SK-N-SH (cell line): ENCODE data around the gene GRIP1. TPM values are rescaled to one million over a fixed set of nuclear protein-coding genes. Genes with fewer than 3 reads are reported as not detected.

Source experiments
- CTCF ChIA-PET: fragments of 300-600, 350-600 bp; formaldehyde crosslinking; extraction: SDS; loops from one replicate; lab custom pipeline; 2021; lab: Yijun Ruan, JAX
- POLR2A ChIA-PET: fragments of 350-600 bp; sonication (Branson Sonifier 250); formaldehyde crosslinking; extraction: SDS; loops from one replicate; lab custom pipeline; 2020; ENCODE audit warnings: antibody characterized with exemption, inconsistent platforms; lab: Yijun Ruan, JAX
- DNase-seq: peaks from one replicate; pipeline ENCODE4 v3.0.0; 2012
- H2AFZ ChIP-seq: fragments of 200-600 bp; sonication (generic); 2 replicates; pipeline ENCODE4 v1.8.1; 2016; ENCODE audit warnings: antibody characterized with exemption, mild to moderate bottlenecking, low read depth
- H3F3A ChIP-seq: fragments of 200-600 bp; sonication (generic); replicated peaks from 2 replicates; pipeline ENCODE3; 2016; ENCODE audit warnings: antibody characterized with exemption, mild to moderate bottlenecking; ENCODE audit not compliant: insufficient read depth
- H3K27ac ChIP-seq, 2 experiments: fragments of 200-500 bp in 1 of 2; fragments of 200-600 bp in 1 of 2; sonication (Bioruptor generic) in 1 of 2; sonication (generic), shearing (Covaris generic) in 1 of 2; 2 replicates each; pipeline versions ENCODE4 v1.5.1 to v1.6.1; 2014 to 2016; ENCODE audit warnings: low read depth in 2 of 2, inconsistent platforms in 1 of 2, low read length in 1 of 2, mild to moderate bottlenecking in 1 of 2, mixed read lengths in 1 of 2
- H3K27me3 ChIP-seq: fragments of 200-600 bp; sonication (generic), shearing (Covaris generic); 2 replicates; pipeline ENCODE4 v1.6.1; 2016; ENCODE audit warnings: mixed run types; ENCODE audit not compliant: insufficient read depth
- H3K36me3 ChIP-seq, 2 experiments: fragments of 200-500 bp in 1 of 2; fragments of 200-600 bp in 1 of 2; sonication (Bioruptor generic) in 1 of 2; sonication (generic) in 1 of 2; replicated peaks in 1 of 2; 2 replicates each; pipeline versions ENCODE3 to v1.5.1; 2014 to 2016; ENCODE audit warnings: low read length in 1 of 2, mild to moderate bottlenecking in 1 of 2; ENCODE audit not compliant: insufficient read depth in 2 of 2, control insufficient read depth in 1 of 2
- H3K4me1 ChIP-seq, 2 experiments: fragments of 200-500 bp in 1 of 2; fragments of 200-600 bp in 1 of 2; sonication (Bioruptor generic) in 1 of 2; sonication (generic), shearing (Covaris generic) in 1 of 2; 2 replicates each; pipeline versions ENCODE4 v1.5.1 to v1.6.1; 2014 to 2016; ENCODE audit warnings: low read depth in 1 of 2, low read length in 1 of 2, mixed run types in 1 of 2; ENCODE audit not compliant: insufficient read depth in 2 of 2, control insufficient read depth in 1 of 2
- H3K4me2 ChIP-seq: fragments of 200-600 bp; sonication (generic), shearing (Covaris generic); 2 replicates; pipeline ENCODE4 v1.6.1; 2017; ENCODE audit warnings: mixed run types
- H3K4me3 ChIP-seq, 2 experiments: fragments of 200-500 bp in 1 of 2; fragments of 200-600 bp in 1 of 2; sonication (Bioruptor generic) in 1 of 2; sonication (generic), shearing (Covaris generic) in 1 of 2; 2 replicates each; pipeline versions ENCODE4 v1.5.1 to v1.8.1; 2014 to 2016; ENCODE audit warnings: low read depth in 2 of 2, inconsistent platforms in 1 of 2, low read length in 1 of 2, mild to moderate bottlenecking in 1 of 2, mixed read lengths in 1 of 2, moderate library complexity in 1 of 2
- H3K79me2 ChIP-seq: fragments of 200-600 bp; sonication (generic); 2 replicates; pipeline ENCODE4 v1.8.1; 2017; ENCODE audit warnings: mild to moderate bottlenecking; ENCODE audit not compliant: insufficient read depth
- H3K9ac ChIP-seq: fragments of 200-600 bp; sonication (generic); 2 replicates; pipeline ENCODE4 v1.6.1; 2017; ENCODE audit warnings: mixed run types
- H3K9me2 ChIP-seq: fragments of 200-600 bp; sonication (generic); 2 replicates; pipeline ENCODE4 v1.6.1; 2017; ENCODE audit warnings: mixed run types
- H3K9me3 ChIP-seq: fragments of 200-600 bp; sonication (generic); 2 replicates; pipeline ENCODE4 v1.6.1; 2017; ENCODE audit warnings: mixed run types, mild to moderate bottlenecking, moderate library complexity
- H4K20me1 ChIP-seq: fragments of 200-600 bp; sonication (generic); 2 replicates; pipeline ENCODE4 v1.6.1; 2017; ENCODE audit warnings: mild to moderate bottlenecking, mixed run types; ENCODE audit not compliant: insufficient read depth
- CHD2 ChIP-seq: fragments of 150-350 bp; IDR thresholded peaks from 2 replicates; pipeline ENCODE4 v1.6.1; 2018; ENCODE audit warnings: low read length; ENCODE audit not compliant: partially characterized antibody
- CTCF ChIP-seq: fragments of 200-600 bp; sonication (generic); IDR thresholded peaks from 2 replicates; pipeline ENCODE4 v1.6.1; 2017; ENCODE audit warnings: antibody characterized with exemption, mild to moderate bottlenecking, moderate library complexity
- ELF1 ChIP-seq: IDR thresholded peaks from 2 replicates; pipeline ENCODE4 v1.4.0; 2012
- FOSL2 ChIP-seq: IDR thresholded peaks from 2 replicates; pipeline ENCODE4 v1.4.0; 2012; ENCODE audit warnings: low read depth, mild to moderate bottlenecking, moderate library complexity, borderline replicate concordance
- GABPA ChIP-seq: IDR thresholded peaks from 2 replicates; pipeline ENCODE4 v1.4.0; 2012; ENCODE audit warnings: low read depth, mild to moderate bottlenecking
- GATA2 ChIP-seq: sonication (generic); formaldehyde crosslinking; IDR thresholded peaks from 2 replicates; pipeline ENCODE4 v1.5.0; 2020; ENCODE audit warnings: mild to moderate bottlenecking, missing genetic modification reagents
- IRF3 ChIP-seq: fragments of 150-350 bp; IDR thresholded peaks from 2 replicates; pipeline ENCODE4 v1.6.1; 2016; ENCODE audit warnings: mild to moderate bottlenecking, low read depth, low read length
- RAD21 ChIP-seq: IDR thresholded peaks from 2 replicates; pipeline ENCODE4 v1.6.1; 2012; ENCODE audit warnings: mild to moderate bottlenecking, low read length
- RCOR1 ChIP-seq: fragments of 150-350 bp; IDR thresholded peaks from 2 replicates; pipeline ENCODE4 v1.6.1; 2017; ENCODE audit warnings: antibody characterized with exemption, low read length
- REST ChIP-seq: IDR thresholded peaks from 2 replicates; pipeline ENCODE4 v1.6.1; 2012; ENCODE audit warnings: mild to moderate bottlenecking, low read depth, low read length, moderate library complexity
- RFX5 ChIP-seq: IDR thresholded peaks from 2 replicates; pipeline ENCODE4 v1.6.1; 2012; ENCODE audit warnings: mild to moderate bottlenecking, improper control_type of control experiment, low read length
- RXRA ChIP-seq: IDR thresholded peaks from 2 replicates; pipeline ENCODE4 v1.4.0; 2012; ENCODE audit warnings: low read depth, mild to moderate bottlenecking, borderline replicate concordance
- TAF1 ChIP-seq: IDR thresholded peaks from 2 replicates; pipeline ENCODE4 v1.6.1; 2012; ENCODE audit warnings: low read depth, mild to moderate bottlenecking, low read length, moderate library complexity, borderline replicate concordance
- TCF12 ChIP-seq: IDR thresholded peaks from 2 replicates; pipeline ENCODE4 v1.4.0; 2012
- ZBTB33 ChIP-seq: IDR thresholded peaks from 2 replicates; pipeline ENCODE4 v1.4.0; 2012; ENCODE audit warnings: low read depth, borderline replicate concordance
- WGBS: methylation state at CpG from one replicate; pipeline ENCODE4 v1.1.6; 2017; ENCODE audit warnings: low lambda C conversion rate; 5-methylcytosine and 5-hydroxymethylcytosine counted together
- polyA plus RNA-seq, 3 experiments: library from polyadenylated mRNA; depleted of rRNA; stranded (reverse); fragments of >200 nt; gene quantifications; 2 replicates each; pipeline ENCODE4 v1.2.3, GENCODE V29; 2012

Gene GRIP1
- polyA plus RNA-seq, 1 of the 3 experiments (the other 2 are of a cell fraction): 0.07 TPM

GRCh38 chr12:66617991-66618390, 60.9 kb downstream of the GRIP1 start:
- POLR2A ChIA-PET: no interaction called here
- 5% methylated on average over 3 of the region's 3 CpGs for WGBS
- Histone ChIP-seq H3K36me3 (no peaks in the 10 kb centered on the region), H3K9me3 (no peaks in the 10 kb centered on the region), H2AFZ (no peak overlapping the region), H4K20me1 (no peaks in the 10 kb centered on the region), H3F3A (no peaks in the 10 kb centered on the region), H3K9ac (no peak overlapping the region), H3K4me1 (no peaks in the 10 kb centered on the region), H3K27ac (no peak overlapping the region), H3K4me3 (no peak overlapping the region), H3K9me2 (no peaks in the 10 kb centered on the region), H3K79me2 (no peaks in the 10 kb centered on the region), H3K27me3 (no peaks in the 10 kb centered on the region; the same call in 1 of the 2 replicates), H3K4me2 (no peak overlapping the region)
- CTCF ChIA-PET: no interaction called here
- TF ChIP-seq ZBTB33 (no peak), CTCF (no peak)
- DNase-seq: no peak

GRCh38 chr12:66612090-66612775, 66.6 kb downstream of the GRIP1 start:
- Histone ChIP-seq H3K4me2 (no peak overlapping the region), H3K36me3 (no peaks in the 10 kb centered on the region), H3K4me1 (no peaks in the 10 kb centered on the region), H3K9me3 (no peaks in the 10 kb centered on the region), H3K27ac (no peak overlapping the region), H3K27me3 (no peaks in the 10 kb centered on the region; the same call in 1 of the 2 replicates), H2AFZ (no peak overlapping the region), H3K4me3 (no peak overlapping the region), H3K79me2 (no peaks in the 10 kb centered on the region), H4K20me1 (no peaks in the 10 kb centered on the region), H3K9ac (no peak overlapping the region), H3F3A (no peaks in the 10 kb centered on the region), H3K9me2 (no peaks in the 10 kb centered on the region)
- DNase-seq: no peak
- ChIA-PET POLR2A (no interaction called here), CTCF (no interaction called here)
- no peak for TF ChIP-seq IRF3
- TF ChIP-seq CHD2: no peak
- no peak for TF ChIP-seq TCF12
- TF ChIP-seq RXRA: no peak
- TF ChIP-seq GABPA: no peak
- TF ChIP-seq GATA2 (CRISPR knock-in tag): no peak
- no peak for TF ChIP-seq RFX5
- no peak for TF ChIP-seq RCOR1
- no peak for TF ChIP-seq CTCF
- TF ChIP-seq RAD21: no peak
- TF ChIP-seq ELF1: no peak
- TF ChIP-seq REST: no peak
- no peak for TF ChIP-seq TAF1
- no peak for TF ChIP-seq FOSL2
